NCI-H526 treated with DMSO at 0.1 percent for 48 hours (cell line): Measurements from ENCODE around the gene USP9Y.

ENCODE experiments used
- DNase-seq: peaks from one replicate; lab custom pipeline; 2025; lab: John Stamatoyannopoulos, UW

Gene USP9Y

DNA sequence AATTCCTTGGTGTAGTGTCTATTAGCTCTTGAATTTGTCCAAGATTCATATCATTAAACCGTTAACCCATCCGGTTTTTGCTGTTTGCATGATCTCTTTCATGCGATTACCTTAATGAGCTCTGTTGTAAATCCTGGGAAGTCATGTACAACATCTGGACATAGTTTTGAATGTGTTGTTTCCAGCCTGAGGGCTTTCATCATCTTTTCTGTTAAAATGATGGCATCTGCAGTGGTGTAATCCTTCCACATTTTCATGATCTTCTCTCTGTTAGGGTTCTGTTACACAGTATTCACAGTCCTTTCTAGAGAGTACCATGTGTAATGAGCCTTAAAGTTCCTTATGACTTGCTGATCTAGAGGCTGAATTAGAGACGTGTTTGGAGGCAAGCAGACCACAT is 64.9 kb downstream of the USP9Y start:
- DNase-seq: no peak

DNA sequence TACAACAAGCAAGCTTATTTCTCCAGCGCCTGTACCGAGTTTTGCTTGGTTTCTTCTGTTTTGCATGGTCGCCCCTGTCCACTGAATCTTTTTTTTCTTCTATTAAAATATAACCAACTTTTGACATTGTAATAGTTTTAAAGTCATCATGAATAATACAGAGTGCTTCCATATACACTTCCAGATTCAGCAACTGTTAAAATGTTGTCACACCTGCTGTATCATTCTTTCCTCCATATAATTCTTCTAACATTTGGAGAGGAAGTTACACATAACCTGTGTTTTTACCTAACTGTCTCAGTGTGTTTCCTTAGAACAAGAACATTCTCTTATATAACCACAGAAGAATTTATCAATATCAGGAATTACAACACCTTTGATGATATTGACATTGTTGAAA is 83.5 kb downstream of the USP9Y start:
- DNase-seq: no peak

DNA sequence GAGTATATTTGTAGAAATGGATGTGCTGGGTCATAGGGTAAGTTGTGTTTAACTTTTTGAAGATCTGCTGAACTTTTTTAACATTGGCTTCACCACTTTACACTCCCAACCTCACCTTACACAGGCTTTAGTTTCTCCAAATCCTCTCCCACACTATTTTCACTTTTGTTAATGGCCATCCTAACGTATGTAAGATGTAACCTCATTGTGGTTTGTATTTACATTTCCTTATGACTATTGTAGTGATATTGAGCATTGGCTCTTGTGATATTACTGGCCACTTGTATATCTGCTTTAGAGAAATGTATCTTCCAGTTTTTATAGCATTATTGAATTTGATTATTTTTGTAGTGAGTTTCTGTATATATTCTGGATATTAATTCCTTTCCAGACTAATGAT is 93.0 kb downstream of the USP9Y start:
- DNase-seq: no peak

DNA sequence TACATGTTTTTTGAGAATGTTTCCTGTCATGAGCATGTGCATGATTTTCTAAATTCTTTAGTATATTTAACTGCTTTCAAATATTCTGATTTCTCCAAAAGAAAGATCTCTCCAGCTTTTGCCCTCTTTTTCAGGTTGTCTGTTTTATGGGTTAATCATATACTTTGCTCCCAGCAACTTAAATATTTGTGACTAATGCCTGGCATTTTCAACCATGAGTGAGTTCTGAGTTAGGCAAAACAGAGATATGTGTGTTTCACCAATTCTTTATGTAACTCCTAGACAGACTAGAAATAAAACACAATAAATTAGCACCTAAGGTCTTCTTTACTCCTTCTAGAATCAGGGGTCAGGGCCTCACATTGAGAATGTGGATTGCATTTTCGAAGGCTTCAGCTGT is 107.0 kb downstream of the USP9Y start:
- DNase-seq: no peak

- DNase-seq: no peak
Observed at GRCh38 chrY:12809034-12809433, 108.0 kb downstream of the USP9Y start.

GRCh38 chrY:12823408-12823807 is 122.4 kb downstream of the USP9Y start:
- no peak for DNase-seq

GRCh38 chrY:12826791-12827190 is 125.8 kb downstream of the USP9Y start:
- DNase-seq: no peak

GRCh38 chrY:12833284-12833683 is 132.3 kb downstream of the USP9Y start:
- DNase-seq: no peak

DNA sequence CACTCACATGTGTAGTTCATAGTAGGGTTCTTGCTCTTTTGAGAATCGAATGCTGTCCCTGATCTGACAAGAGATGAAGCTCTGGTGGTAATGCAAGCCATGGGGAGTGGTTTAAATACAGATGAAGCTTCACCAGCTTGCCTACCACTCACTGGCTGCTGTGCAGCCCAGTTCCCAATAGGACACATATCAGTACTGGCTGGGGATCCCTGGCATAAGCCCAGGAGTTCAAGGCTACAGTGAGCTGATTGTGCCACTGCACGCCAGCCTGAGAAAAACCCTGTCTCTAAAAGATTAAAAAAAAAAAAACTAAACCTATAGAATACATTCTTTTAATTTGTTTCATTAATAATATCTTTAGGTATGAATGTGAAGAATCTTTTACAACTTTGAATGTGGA is 136.5 kb downstream of the USP9Y start:
- no peak for DNase-seq

DNA sequence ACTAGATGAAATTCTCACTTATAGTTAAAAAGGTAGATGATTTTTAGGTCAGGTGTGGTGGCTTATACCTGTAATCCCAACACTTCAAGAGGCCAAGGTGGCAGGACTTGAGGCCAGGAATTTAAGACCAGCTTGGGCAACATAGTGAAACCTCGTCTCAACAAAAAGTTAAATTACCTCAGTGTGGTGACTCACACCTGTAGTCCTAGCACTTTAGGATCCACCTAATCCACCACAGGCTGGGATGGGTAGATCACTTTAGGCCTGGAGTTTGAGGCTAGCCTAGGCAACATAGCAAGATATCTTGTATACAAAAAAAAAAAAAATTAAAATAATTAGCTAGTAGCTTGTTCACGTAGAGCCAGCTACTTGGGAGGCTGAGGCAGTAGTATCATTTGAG is 140.3 kb downstream of the USP9Y start:
- no peak for DNase-seq

GRCh38 chrY:12846793-12847192 is 145.8 kb downstream of the USP9Y start:
- no peak for DNase-seq

DNA sequence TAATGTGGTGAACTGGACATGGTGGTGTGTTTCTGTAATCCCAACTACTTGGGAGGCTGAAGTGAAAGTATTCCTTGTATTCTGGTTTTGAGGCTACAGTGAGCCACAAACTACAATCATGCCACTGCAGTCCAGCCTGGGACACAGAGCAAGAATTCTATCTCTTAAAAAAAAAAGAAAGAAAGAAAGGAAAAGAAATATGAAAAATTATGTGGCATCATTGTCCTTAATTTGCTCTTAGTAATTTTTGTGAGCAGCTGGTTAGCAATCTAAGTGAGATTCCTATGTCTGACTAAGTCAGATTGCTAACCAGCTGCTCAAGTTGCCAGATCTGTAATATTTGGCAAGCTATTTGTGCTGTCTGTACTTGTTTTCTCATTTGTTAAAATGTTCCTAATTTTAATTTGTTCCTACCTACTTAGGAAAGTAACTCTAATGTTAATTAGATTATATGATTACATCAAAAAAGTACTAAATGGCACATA is 154.8 kb downstream of the USP9Y start:
- DNase-seq: no peak

- DNase-seq: no peak
Observed at GRCh38 chrY:12867960-12868359, 166.9 kb downstream of the USP9Y start.

GRCh38 chrY:12896973-12897372 is 195.9 kb downstream of the USP9Y start:
- DNase-seq: no peak

- no peak for DNase-seq
Observed at GRCh38 chrY:12898604-12899003, 197.6 kb downstream of the USP9Y start.

DNA sequence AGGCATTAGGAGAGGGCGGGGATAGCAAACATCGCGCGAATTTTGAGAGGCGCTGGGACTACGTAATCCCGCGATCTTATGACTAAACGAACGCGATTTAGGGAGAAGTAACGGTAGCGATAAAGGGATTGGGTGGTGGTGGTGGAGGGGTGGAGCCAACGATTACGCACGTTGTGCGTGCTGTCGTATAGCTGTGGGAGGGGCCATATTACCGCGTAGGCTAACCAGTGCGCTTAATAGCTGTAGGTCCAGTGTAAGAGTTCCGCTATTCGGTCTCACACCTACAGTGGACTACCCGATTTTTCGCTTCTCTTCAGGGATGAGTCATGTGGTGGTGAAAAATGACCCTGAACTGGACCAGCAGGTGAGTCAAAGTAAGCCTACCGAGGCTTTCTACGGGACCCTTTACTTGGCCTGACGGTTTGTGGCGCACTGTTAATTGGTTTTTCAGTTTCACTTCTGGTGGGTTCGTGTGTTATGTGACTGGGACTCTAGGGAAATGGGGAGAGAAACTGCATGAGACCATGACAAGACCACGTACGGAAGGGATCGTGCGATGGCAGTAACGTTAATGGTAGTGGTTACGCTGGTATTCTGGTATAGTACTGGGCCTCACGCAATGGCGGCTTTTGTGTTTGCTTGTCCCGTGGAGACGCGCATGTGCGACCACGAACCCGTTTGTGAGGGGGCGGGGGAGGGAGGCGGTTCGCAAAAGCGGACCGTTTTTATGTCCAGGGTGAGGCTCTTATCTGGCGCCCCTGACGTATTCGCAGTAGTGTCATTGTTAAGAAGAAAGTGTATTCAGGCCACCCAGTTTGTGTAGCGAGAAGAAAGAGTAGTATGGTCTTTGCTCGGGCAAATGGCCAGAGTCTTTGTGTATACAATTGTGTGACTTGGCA is 203.8 kb downstream of the USP9Y start, which contains the start of gene DDX3Y:
TSS of gene DDX3Y (plus strand) at position 251 of the 899 bp plus-strand sequence. CDS start at position 320, 69 bp downstream.
- DNase-seq: peak; percentile 21

- DNase-seq: peak; percentile 21
Observed at GRCh38 chrY:12905517-12905872, 204.5 kb downstream of the USP9Y start.

DNA sequence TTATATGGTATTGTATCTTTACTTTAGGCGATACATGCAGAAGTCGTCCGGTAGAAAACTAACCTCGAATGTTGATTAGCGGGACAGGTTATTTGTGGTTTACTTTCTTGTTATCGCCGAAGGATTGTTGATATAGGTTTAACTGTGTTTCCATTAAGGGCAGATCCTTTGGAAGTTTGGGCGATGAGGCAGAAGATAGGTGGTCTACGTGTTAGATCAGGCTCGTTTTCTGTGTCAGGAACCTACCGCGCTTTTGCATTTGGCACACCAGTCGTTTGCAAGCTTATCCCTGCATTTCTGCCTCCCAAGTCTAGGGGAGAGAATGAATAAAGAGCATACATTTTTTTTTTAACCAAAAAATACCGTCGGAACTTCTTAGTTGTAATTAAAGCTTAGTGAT is 204.9 kb downstream of the USP9Y start:
- DNase-seq: peak; percentile 14
